GM23248 (cell line): ENCODE data around the gene NIP7. TPM values are rescaled to one million over a fixed set of nuclear protein-coding genes. Genes with fewer than 3 reads are reported as not detected.

Experiments used
- DNase-seq: peaks from one replicate; pipeline ENCODE4 v3.0.0-alpha.2; 2015
- H2AFZ ChIP-seq: fragments of 200-600 bp; sonication (generic); 2 replicates; pipeline ENCODE4 v1.6.1; 2016; ENCODE audit warnings: antibody characterized with exemption
- H3F3A ChIP-seq: fragments of 200-600 bp; sonication (generic); 2 replicates; pipeline ENCODE4 v1.6.1; 2016; ENCODE audit warnings: mild to moderate bottlenecking, antibody characterized with exemption, mixed run types; ENCODE audit not compliant: insufficient read depth
- H3K27ac ChIP-seq: fragments of 200-600 bp; sonication (generic); 2 replicates; pipeline ENCODE4 v1.5.1; 2016; ENCODE audit warnings: mild to moderate bottlenecking
- H3K27me3 ChIP-seq: fragments of 200-600 bp; sonication (generic); replicated peaks from 2 replicates; pipeline ENCODE4 v1.6.1; 2016; ENCODE audit warnings: mild to moderate bottlenecking; ENCODE audit not compliant: insufficient read depth
- H3K36me3 ChIP-seq: fragments of 200-600 bp; sonication (generic); 2 replicates; pipeline ENCODE4 v1.6.1; 2016; ENCODE audit warnings: low read depth, mild to moderate bottlenecking
- H3K4me1 ChIP-seq: fragments of 200-600 bp; sonication (generic); 2 replicates; pipeline ENCODE4 v1.6.1; 2016; ENCODE audit warnings: mild to moderate bottlenecking; ENCODE audit not compliant: insufficient read depth
- H3K4me2 ChIP-seq: fragments of 200-600 bp; sonication (generic); one replicate; pipeline ENCODE4 v1.6.1; 2016; ENCODE audit warnings: mild to moderate bottlenecking; ENCODE audit not compliant: unreplicated experiment
- H3K4me3 ChIP-seq: fragments of 200-600 bp; sonication (generic); 2 replicates; pipeline ENCODE4 v1.5.1; 2016; ENCODE audit warnings: mild to moderate bottlenecking
- H3K79me2 ChIP-seq: fragments of 200-600 bp; sonication (generic); 2 replicates; pipeline ENCODE4 v1.6.1; 2016; ENCODE audit warnings: mild to moderate bottlenecking; ENCODE audit not compliant: insufficient read depth
- H3K9ac ChIP-seq: fragments of 200-600 bp; sonication (generic); 2 replicates; pipeline ENCODE4 v1.6.1; 2016; ENCODE audit warnings: mild to moderate bottlenecking
- H3K9me2 ChIP-seq: fragments of 200-600 bp; sonication (generic); 2 replicates; pipeline ENCODE4 v1.6.1; 2016; ENCODE audit warnings: mixed run types, mild to moderate bottlenecking, moderate library complexity; ENCODE audit not compliant: insufficient read depth
- H3K9me3 ChIP-seq: fragments of 200-600 bp; sonication (generic); one replicate; pipeline ENCODE4 v1.6.1; 2017; ENCODE audit warnings: low read depth
- H4K20me1 ChIP-seq: fragments of 200-600 bp; sonication (generic); 2 replicates; pipeline ENCODE4 v1.6.0; 2016; ENCODE audit not compliant: insufficient read depth
- EZH2 ChIP-seq: fragments of 200-600 bp; sonication (generic); IDR thresholded peaks from 2 replicates; pipeline ENCODE4 v1.6.1; 2018; ENCODE audit warnings: antibody characterized with exemption, mild to moderate bottlenecking; ENCODE audit not compliant: insufficient read depth, poor library complexity, severe bottlenecking
- EZH2phosphoT487 ChIP-seq: fragments of 200-600 bp; sonication (generic); IDR thresholded peaks from 2 replicates; pipeline ENCODE4 v1.6.1; 2018; ENCODE audit warnings: antibody characterized with exemption, moderate library complexity, mild to moderate bottlenecking, low read depth; ENCODE audit not compliant: insufficient read depth
- WGBS, 2 experiments: methylation state at CpG; one replicate each; pipeline ENCODE4 v1.1.6; 2015 to 2017; ENCODE audit warnings: low lambda C conversion rate in 2 of 2, low coverage in 1 of 2; ENCODE audit errors: missing lambda C conversion rate in 2 of 2; 5-methylcytosine and 5-hydroxymethylcytosine counted together
- in situ Hi-C: fragments of 300-500 bp; cut with MboI; formaldehyde crosslinking; loops from 2 replicates; pipeline ENCODE4 v1.15.0; 2020
- polyA plus RNA-seq: library from polyadenylated mRNA; unstranded; fragments of >200 nt; fragmentation: Nextera tagmentation; extraction: Ambion mirVana; gene quantifications from 2 replicates; pipeline ENCODE4 v1.2.1, GENCODE V29; 2016
- total RNA-seq: library from RNA; depleted of rRNA; stranded (reverse); fragments of >200 nt; shearing (Covaris generic); gene quantifications from 2 replicates; pipeline ENCODE4 v1.2.3, GENCODE V29; 2014

The NIP7 gene
- total and polyA plus RNA-seq, 2 experiments from 2014 or later = 24.2 to 35.6 TPM

GRCh38 chr16:69298261-69298660 is 41.3 kb upstream of the NIP7 start:
- in situ Hi-C loops = no loop called here
- WGBS, 2 experiments = 95 to 100% methylated on average over 4 of the region's 4 CpGs
- Histone ChIP-seq H3K27ac (no peak overlapping the region), H3F3A (no peaks in the 10 kb centered on the region), H3K9ac (no peak overlapping the region), H4K20me1 (no peaks in the 10 kb centered on the region), H3K27me3 (no peaks in the 10 kb centered on the region), H3K36me3 (peaks cover 20% of the 10 kb centered on the region), H3K4me2 (no peak overlapping the region), H2AFZ (no peak overlapping the region), H3K4me1 (no peaks in the 10 kb centered on the region), H3K79me2 (no peaks in the 10 kb centered on the region), H3K9me2 (no peaks in the 10 kb centered on the region), H3K9me3 (no peaks in the 10 kb centered on the region), H3K4me3 (no peak overlapping the region)
- no peak for DNase-seq
- TF ChIP-seq EZH2 (no peak), EZH2phosphoT487 (no peak)

DNA sequence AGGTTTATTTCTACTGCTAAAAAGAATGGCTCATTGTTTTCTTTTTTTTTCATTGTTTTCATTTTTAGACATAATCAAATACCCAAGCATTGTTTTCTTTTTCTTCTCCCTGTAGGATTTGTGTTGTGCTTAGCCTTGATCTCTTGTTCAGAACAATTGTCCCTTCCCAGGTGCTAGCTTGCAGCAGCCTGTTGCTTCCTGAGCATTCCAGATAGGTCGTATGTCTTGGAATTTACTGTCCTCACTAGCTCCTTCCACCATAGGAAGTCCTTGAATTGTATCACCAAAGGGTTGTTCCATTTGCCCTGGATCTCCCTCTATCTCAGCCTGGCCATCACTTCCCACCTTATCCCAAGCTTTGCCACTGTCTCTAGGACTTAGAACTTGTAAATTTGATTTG is 38.4 kb upstream of the NIP7 start:
- H3K4me1 ChIP-seq = no peaks in the 10 kb centered on the region; the same call in 1 of the 2 replicates
- no peak for DNase-seq
- in situ Hi-C loops = no loop called here

DNA sequence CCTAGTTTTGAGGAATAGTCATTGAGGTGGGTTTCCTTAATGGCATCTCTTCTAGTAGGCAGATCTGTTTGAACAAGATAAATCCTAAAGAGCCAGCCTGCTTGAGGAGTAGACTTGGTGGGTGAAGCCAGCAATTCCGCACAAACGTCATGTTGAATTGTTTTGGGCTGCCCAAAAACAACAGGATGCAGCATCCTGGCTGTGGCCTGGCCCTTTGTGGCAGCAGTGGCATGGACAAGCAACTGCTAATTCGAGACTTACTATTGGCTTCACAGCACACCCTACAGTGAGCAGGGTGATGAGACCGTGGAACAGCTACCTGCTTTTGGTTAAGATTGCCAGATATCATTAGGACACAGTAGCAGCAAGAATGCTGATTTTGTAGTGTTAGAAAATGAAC is 37.7 kb upstream of the NIP7 start:
- Histone ChIP-seq H3K4me1 (no peaks in the 10 kb centered on the region; the same call in 1 of the 2 replicates), H2AFZ (no peak overlapping the region), H3K36me3 (peaks cover 24% of the 10 kb centered on the region), H3K9ac (no peak overlapping the region), H3K4me3 (no peak overlapping the region), H3K79me2 (no peaks in the 10 kb centered on the region), H3K4me2 (no peak overlapping the region), H3K27ac (no peak overlapping the region), H3F3A (peaks cover 9% of the 10 kb centered on the region), H3K9me3 (no peaks in the 10 kb centered on the region), H4K20me1 (no peaks in the 10 kb centered on the region), H3K9me2 (no peaks in the 10 kb centered on the region), H3K27me3 (no peaks in the 10 kb centered on the region)
- TF ChIP-seq EZH2 = no peak
- TF ChIP-seq EZH2phosphoT487 = no peak
- no peak for DNase-seq
- in situ Hi-C loops = no loop called here
- 95 to 99% methylated on average over 4 of the region's 4 CpGs for WGBS, 2 experiments

More for the DNA sequence above, 38.4 kb upstream of the NIP7 start:
- Histone ChIP-seq H3K9me2 (no peaks in the 10 kb centered on the region), H3K27me3 (no peaks in the 10 kb centered on the region), H3K79me2 (no peaks in the 10 kb centered on the region), H4K20me1 (no peaks in the 10 kb centered on the region), H3K4me3 (no peak overlapping the region), H3F3A (peaks cover 7% of the 10 kb centered on the region), H3K9ac (no peak overlapping the region), H3K9me3 (no peaks in the 10 kb centered on the region), H3K27ac (no peak overlapping the region), H3K4me2 (no peak overlapping the region), H3K36me3 (peaks cover 24% of the 10 kb centered on the region), H2AFZ (no peak overlapping the region)
- 48 to 65% methylated on average over 1 of the region's 1 CpG for WGBS, 2 experiments
- TF ChIP-seq EZH2phosphoT487 (no peak), EZH2 (no peak)

GRCh38 chr16:69302301-69302700 is 37.3 kb upstream of the NIP7 start:
- Histone ChIP-seq H3K9me2 (no peaks in the 10 kb centered on the region), H3K4me2 (no peak overlapping the region), H4K20me1 (no peaks in the 10 kb centered on the region), H2AFZ (no peak overlapping the region), H3K36me3 (peaks cover 24% of the 10 kb centered on the region), H3K4me1 (no peaks in the 10 kb centered on the region; the same call in 1 of the 2 replicates), H3K9me3 (no peaks in the 10 kb centered on the region), H3K27me3 (no peaks in the 10 kb centered on the region), H3K79me2 (no peaks in the 10 kb centered on the region), H3K9ac (no peak overlapping the region), H3F3A (peaks cover 9% of the 10 kb centered on the region), H3K4me3 (no peak overlapping the region), H3K27ac (no peak overlapping the region)
- no peak for DNase-seq
- TF ChIP-seq EZH2phosphoT487 = no peak
- TF ChIP-seq EZH2 = no peak
- 86 to 94% methylated on average over 4 of the region's 4 CpGs for WGBS, 2 experiments
- in situ Hi-C loops = no loop called here

DNA sequence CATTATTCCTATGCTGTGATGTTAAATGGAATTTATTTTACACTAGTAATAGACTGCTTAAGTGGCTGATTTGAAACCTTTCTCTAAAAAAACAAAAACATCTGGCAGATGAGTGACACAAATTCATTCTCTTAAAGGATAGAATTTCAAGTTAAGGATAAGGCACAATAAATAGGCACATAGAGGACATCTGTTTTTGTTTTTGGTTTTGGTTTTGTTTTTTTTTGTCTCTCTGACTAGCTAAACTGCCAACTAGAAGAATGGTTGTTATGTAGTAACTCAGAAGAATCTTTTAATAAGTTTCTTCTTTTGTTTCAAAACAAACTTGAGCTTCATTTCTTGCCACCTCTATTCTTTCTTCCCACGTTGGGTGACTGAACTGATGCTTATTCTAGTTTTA is 33.5 kb upstream of the NIP7 start:
- in situ Hi-C loops = no loop called here
- Histone ChIP-seq H3K79me2 (no peaks in the 10 kb centered on the region), H3F3A (peaks cover 19% of the 10 kb centered on the region), H3K27ac (no peak overlapping the region), H4K20me1 (no peaks in the 10 kb centered on the region), H3K36me3 (peaks cover 6% of the 10 kb centered on the region; the same call in 1 of the 2 replicates), H3K9ac (no peak overlapping the region), H3K4me1 (no peaks in the 10 kb centered on the region; the same call in 1 of the 2 replicates), H2AFZ (no peak overlapping the region), H3K27me3 (no peaks in the 10 kb centered on the region), H3K9me3 (no peaks in the 10 kb centered on the region), H3K4me3 (no peak overlapping the region), H3K9me2 (no peaks in the 10 kb centered on the region), H3K4me2 (no peak overlapping the region)
- DNase-seq = no peak
- TF ChIP-seq EZH2phosphoT487 (no peak), EZH2 (no peak)
- 4 to 5% methylated on average over 1 of the region's 1 CpG for WGBS, 2 experiments
